ENCODE measurements around the gene COL11A2. TPM values are rescaled to one million over a fixed set of nuclear protein-coding genes. Genes with fewer than 3 reads are reported as not detected.

COL11A2 gene
- total RNA-seq, 1 experiment from 2014 or later, result 7.6 TPM

GRCh38 chr6:33124947-33125346, 67.3 kb downstream of the COL11A2 start (continued):
- TF ChIP-seq ATF3 (IDR thresholded peaks at IDR 0.05) (no peak), ZFX (IDR thresholded peaks at IDR 0.05) (no peak), ZBTB33 (IDR thresholded peaks at IDR 0.05; ENCODE audit: extremely low read depth, insufficient replicate concordance, low read length) (no peak), SRF (IDR thresholded peaks at IDR 0.05; ENCODE audit: low read depth) (no peak), EZH2 (IDR thresholded peaks at IDR 0.05) (no peak), ELF1 (IDR thresholded peaks at IDR 0.05; ENCODE audit: borderline replicate concordance, low read depth) (no peak), CEBPB (IDR thresholded peaks at IDR 0.05; ENCODE audit: low read depth) (no peak)

- ChIA-PET CTCF (interaction anchor here (0.7 to 3.9 kb wide), 5 partner anchors 23 to 123 kb away, joined by 3 to 49 read pairs (median 3); no protein-coding TSS in a partner anchor), RAD21 (ENCODE audit: low non-redundant PET in 1 of 2, low total read pairs in 2 of 2, uncharacterized antibody in 2 of 2, unreplicated experiment in 2 of 2) (interaction anchor here (0.5 to 1.5 kb wide), 3 partner anchors 124 to 1851 kb away, joined by 3 to 4 read pairs (median 4); no protein-coding TSS in a partner anchor), POLR2A (no interaction called here)
- H3K4me1 ChIP-seq (ENCODE audit: control insufficient read depth in 1 of 2, insufficient read depth in 2 of 2, low read length in 2 of 2), result peaks cover 0 to 8% of the 10 kb centered on the region in 2 experiments; a peak in 1 of 4 replicates
- no peak for DNase-seq (ENCODE audit: low read depth, low spot score)
- no peak overlapping the region for H3K4me2 ChIP-seq (ENCODE audit: low read length)
- H3K9ac ChIP-seq (ENCODE audit: low read length), result no peak overlapping the region
- no peaks in the 10 kb centered on the region for H3K9me3 ChIP-seq (ENCODE audit: control insufficient read depth in 1 of 2, insufficient read depth in 1 of 2, low read depth in 1 of 2, low read length in 2 of 2)
- ATAC-seq, result no peak; the same call in 1 of the 2 replicates
- peak overlapping the region; percentile 56 for H2AFZ ChIP-seq (ENCODE audit: low read depth, low read length, poor library complexity, severe bottlenecking)
- H4K20me1 ChIP-seq (ENCODE audit: insufficient read depth), result no peaks in the 10 kb centered on the region
- no peak overlapping the region for H3K4me3 ChIP-seq (replicated peaks in 1 of 2; ENCODE audit: low read depth in 1 of 2, low read length in 2 of 2)
- no peak overlapping the region for H3K27ac ChIP-seq (ENCODE audit: low read depth, low read length)
- H3K36me3 ChIP-seq (ENCODE audit: control insufficient read depth in 1 of 2, insufficient read depth in 2 of 2, low read length in 2 of 2), result no peaks in the 10 kb centered on the region
- BruUV-seq (replicated peaks), result no TSS peak
- intact Hi-C loops (cut with micrococcal nuclease), result no loop called here
- H3K79me2 ChIP-seq (ENCODE audit: insufficient read depth, low read length), result no peaks in the 10 kb centered on the region
- no peaks in the 10 kb centered on the region for H3K9me2 ChIP-seq (ENCODE audit: insufficient read depth)
- no peaks in the 10 kb centered on the region for H3K27me3 ChIP-seq (ENCODE audit: insufficient read depth, low read length)
- TF ChIP-seq CTCF (IDR thresholded peaks at IDR 0.05 in 2 of 3, conservative IDR thresholded peaks at IDR 0.05 in 1 of 3; ENCODE audit: borderline replicate concordance in 1 of 3, insufficient read depth in 1 of 3, low read depth in 2 of 3, low read length in 2 of 3) (no peak), ZBTB33 (IDR thresholded peaks at IDR 0.05; ENCODE audit: extremely low read depth, insufficient replicate concordance, low read length) (no peak), FOSL1 (IDR thresholded peaks at IDR 0.05; ENCODE audit: low read depth) (no peak), MAX (IDR thresholded peaks at IDR 0.05) (no peak), RAD21 (IDR thresholded peaks at IDR 0.05; ENCODE audit: low read depth) (no peak), EZH2phosphoT487 (IDR thresholded peaks at IDR 0.05; ENCODE audit: borderline replicate concordance) (no peak), YY1 (IDR thresholded peaks at IDR 0.05; ENCODE audit: extremely low read depth, insufficient replicate concordance, low read depth, low read length) (no peak), ATF3 (IDR thresholded peaks at IDR 0.05) (no peak), ZNF274 (IDR thresholded peaks at IDR 0.05; ENCODE audit: low read depth, low read length) (no peak)
Observed at GRCh38 chr6:33124525-33124901, 67.8 kb downstream of the COL11A2 start.
